Activated naive CD4-positive, alpha-beta T cell treated with anti-CD3 and anti-CD28 coated beads, Interleukin-2, amount 50 U/mL, for 16 hours (primary cell): ENCODE results near the gene COX7B2.

Experiments
- DNase-seq: peaks from one replicate; pipeline ENCODE4 v3.0.0-alpha.2; 2020

COX7B2 gene

GRCh38 chr4:46886711-46887110 is 22.3 kb downstream of the COX7B2 start:
- no peak for DNase-seq

GRCh38 chr4:46878641-46879040 is 30.4 kb downstream of the COX7B2 start:
- DNase-seq, result no peak

GRCh38 chr4:46874811-46875210 is 34.2 kb downstream of the COX7B2 start:
- no peak for DNase-seq

GRCh38 chr4:46870411-46870810 is 38.6 kb downstream of the COX7B2 start:
- no peak for DNase-seq

- no peak for DNase-seq
Measured at GRCh38 chr4:46856333-46856732, 52.7 kb downstream of the COX7B2 start.

GRCh38 chr4:46852800-46853199 is 56.2 kb downstream of the COX7B2 start:
- DNase-seq, result no peak

- DNase-seq, result no peak
Measured at GRCh38 chr4:46850026-46850425, 59.0 kb downstream of the COX7B2 start.

GRCh38 chr4:46844325-46844917 is 64.6 kb downstream of the COX7B2 start:
- peak; percentile 20 for DNase-seq

GRCh38 chr4:46839128-46839527 is 69.9 kb downstream of the COX7B2 start:
- DNase-seq, result no peak

- DNase-seq, result no peak
Measured at GRCh38 chr4:46837639-46838038, 71.4 kb downstream of the COX7B2 start.

- DNase-seq, result no peak
Measured at GRCh38 chr4:46836584-46836983, 72.5 kb downstream of the COX7B2 start.

GRCh38 chr4:46830971-46831454 is 78.0 kb downstream of the COX7B2 start:
- peak; percentile 9 for DNase-seq

- DNase-seq, result no peak
Measured at GRCh38 chr4:46820154-46820553, 88.9 kb downstream of the COX7B2 start.

- no peak for DNase-seq
Measured at GRCh38 chr4:46819095-46819494, 90.0 kb downstream of the COX7B2 start.

- DNase-seq, result no peak
Measured at GRCh38 chr4:46818604-46819003, 90.4 kb downstream of the COX7B2 start.

- DNase-seq, result no peak
Measured at GRCh38 chr4:46817806-46818205, 91.2 kb downstream of the COX7B2 start.

- no peak for DNase-seq
Measured at GRCh38 chr4:46804781-46805413, 104.1 kb downstream of the COX7B2 start.

- DNase-seq, result no peak
Measured at GRCh38 chr4:46793036-46793435, 116.0 kb downstream of the COX7B2 start.

- no peak for DNase-seq
Measured at GRCh38 chr4:46781434-46782092, 127.5 kb downstream of the COX7B2 start.

GRCh38 chr4:46765465-46765864 is 143.6 kb downstream of the COX7B2 start:
- DNase-seq, result no peak

GRCh38 chr4:46730075-46730474 is 179.0 kb downstream of the COX7B2 start:
- no peak for DNase-seq

- no peak for DNase-seq
Measured at GRCh38 chr4:46720055-46720454, 189.0 kb downstream of the COX7B2 start.

- no peak for DNase-seq
Measured at GRCh38 chr4:46717950-46718349, 191.1 kb downstream of the COX7B2 start.

GRCh38 chr4:46715468-46715867 is 193.6 kb downstream of the COX7B2 start:
- no peak for DNase-seq
